Loucy (cell line): ENCODE measurements around the gene SLC7A9.

Experiments used
- CTCF ChIP-seq: fragments of 200-600 bp; sonication (generic); conservative IDR thresholded peaks from 2 replicates; pipeline ENCODE4 v1.5.1; 2014; ENCODE audit warnings: mild to moderate bottlenecking, antibody characterized with exemption, low read length
- EZH2phosphoT487 ChIP-seq: fragments of 200-600 bp; IDR thresholded peaks from 2 replicates; pipeline ENCODE4 v1.6.1; 2018; ENCODE audit warnings: antibody characterized with exemption, mild to moderate bottlenecking, moderate library complexity, borderline replicate concordance

DNA sequence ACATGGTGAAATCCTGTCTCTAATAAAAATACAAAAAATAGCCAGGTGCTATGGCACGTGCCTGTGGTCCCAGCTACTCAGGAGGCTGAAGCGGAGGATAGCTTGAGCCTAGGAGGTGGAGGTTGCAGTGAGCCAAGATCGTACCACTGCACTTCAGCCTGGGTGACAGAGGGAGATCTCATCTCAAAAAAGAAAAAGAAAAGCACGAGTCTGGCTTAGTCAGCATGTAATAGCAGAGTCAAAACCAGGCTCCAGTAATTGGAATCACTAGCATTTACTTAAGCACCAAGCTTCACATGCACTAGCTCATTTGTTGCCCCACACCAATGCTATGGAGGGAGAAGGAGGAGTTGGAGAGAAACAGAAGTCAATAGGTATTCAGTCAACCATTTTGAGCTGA lies 41.9 kb upstream of the SLC7A9 start:
- TF ChIP-seq CTCF (no peak), EZH2phosphoT487 (no peak)
